HG03460 (cell line): ENCODE data around the gene OR52E2.
"Not testable (repeated sequence)": the region's sequence is repeated elsewhere in the genome, so short reads cannot be mapped to it uniquely, and the experiment has no call there.

Source experiments
- ATAC-seq: cut with Tn5 transposase; IDR thresholded peaks from one replicate; pipeline ENCODE4 v1.9.1; 2021; ENCODE audit not compliant: unreplicated experiment

Gene OR52E2

GRCh38 chr11:5059391-5059790, at the start of gene OR52E2:
OR52E2 (minus strand) TSS chr11:5059627; CDS start chr11:5059627, 0 bp downstream.
- ATAC-seq: no peak

GRCh38 chr11:5107285-5107684, 47.9 kb upstream of the OR52E2 start:
- ATAC-seq: no peak

GRCh38 chr11:5103066-5103465, 43.6 kb upstream of the OR52E2 start:
- ATAC-seq: no peak

GRCh38 chr11:5102246-5102645, 42.8 kb upstream of the OR52E2 start:
- no peak for ATAC-seq

- ATAC-seq: no peak
Measured at GRCh38 chr11:5096011-5096410, 36.6 kb upstream of the OR52E2 start.

- ATAC-seq: no peak
Measured at GRCh38 chr11:5092821-5093585, 33.6 kb upstream of the OR52E2 start.

- no peak for ATAC-seq
Measured at GRCh38 chr11:5090668-5091067, 31.2 kb upstream of the OR52E2 start.

- ATAC-seq: no peak
Measured at GRCh38 chr11:5088556-5088955, 29.1 kb upstream of the OR52E2 start.

GRCh38 chr11:5083602-5084001, 24.2 kb upstream of the OR52E2 start:
- no peak for ATAC-seq

GRCh38 chr11:5081405-5081804, 22.0 kb upstream of the OR52E2 start:
- ATAC-seq: no peak

- ATAC-seq: no peak
Measured at GRCh38 chr11:5071799-5072198, 12.4 kb upstream of the OR52E2 start.

GRCh38 chr11:5069272-5069671, 9.8 kb upstream of the OR52E2 start, which contains the start of gene OR52E1:
OR52E1 (plus strand) TSS chr11:5069572.
- no peak for ATAC-seq

- ATAC-seq: no peak
Measured at GRCh38 chr11:5065027-5065426, 5.6 kb upstream of the OR52E2 start.

GRCh38 chr11:5058679-5059078, 748 bp downstream of the OR52E2 start:
- not testable (repeated sequence) for ATAC-seq

GRCh38 chr11:5046754-5047330, 12.6 kb downstream of the OR52E2 start:
- ATAC-seq: no peak

- ATAC-seq: no peak
Measured at GRCh38 chr11:5046226-5046625, 13.2 kb downstream of the OR52E2 start, which contains the start of gene OR52J3. OR52J3 (plus strand) TSS chr11:5046526; CDS start chr11:5046526, 0 bp downstream.

- ATAC-seq: no peak
Measured at GRCh38 chr11:5043380-5043779, 16.0 kb downstream of the OR52E2 start.

GRCh38 chr11:5042091-5042490, 17.3 kb downstream of the OR52E2 start:
- no peak for ATAC-seq

GRCh38 chr11:5040876-5041275, 18.6 kb downstream of the OR52E2 start:
- ATAC-seq: no peak

GRCh38 chr11:5038341-5038740, 21.1 kb downstream of the OR52E2 start:
- no peak for ATAC-seq

- no peak for ATAC-seq
Measured at GRCh38 chr11:5037926-5038325, 21.5 kb downstream of the OR52E2 start.

- ATAC-seq: no peak
Measured at GRCh38 chr11:5036669-5037068, 22.8 kb downstream of the OR52E2 start.
